PC-9 (cell line): Measurements from ENCODE around the gene ATP10A. TPM values are rescaled to one million over a fixed set of nuclear protein-coding genes. Genes with fewer than 3 reads are reported as not detected.

ENCODE experiments used
- BruUV-seq: library from RNA; stranded (reverse); fragments of 400-500 nt; replicated peaks from 2 replicates; lab custom pipeline; 2021; lab: Mats Ljungman, UMichigan
- CTCF ChIA-PET: fragments of 300-600 bp; sonication (Branson Sonifier 250); formaldehyde crosslinking; loops from one replicate; lab custom pipeline; 2022; ENCODE audit warnings: antibody characterized with exemption; lab: Charles Lee
- POLR2A ChIA-PET: fragments of 300-600 bp; sonication (Branson Sonifier 250); formaldehyde crosslinking; loops from one replicate; lab custom pipeline; 2022; ENCODE audit warnings: antibody characterized with exemption; ENCODE audit not compliant: unreplicated experiment; lab: Charles Lee
- DNase-seq, 2 experiments: peaks; one replicate each; pipeline versions ENCODE4 v3.0.0 to v3.0.0-alpha.2; 2015 to 2022; ENCODE audit warnings: mixed read lengths in 1 of 2
- H2AFZ ChIP-seq: fragments of 200-600 bp; sonication (generic); 2 replicates; pipeline ENCODE4 v1.8.1; 2017; ENCODE audit warnings: antibody characterized with exemption
- H3F3A ChIP-seq: fragments of 200-600 bp; sonication (generic); 2 replicates; pipeline ENCODE4 v1.8.1; 2017; ENCODE audit warnings: antibody characterized with exemption, mild to moderate bottlenecking, low read depth; ENCODE audit not compliant: insufficient read depth
- H3K27ac ChIP-seq: fragments of 200-600 bp; sonication (generic); 2 replicates; pipeline ENCODE4 v1.6.1; 2016; ENCODE audit warnings: mixed run types
- H3K27me3 ChIP-seq: fragments of 200-600 bp; sonication (generic); 2 replicates; pipeline ENCODE4 v1.6.1; 2016; ENCODE audit warnings: low read depth, mixed run types; ENCODE audit not compliant: insufficient read depth
- H3K36me3 ChIP-seq: fragments of 200-600 bp; sonication (generic); 2 replicates; pipeline ENCODE4 v1.6.1; 2016; ENCODE audit warnings: low read depth, mixed run types
- H3K4me1 ChIP-seq: fragments of 200-600 bp; sonication (generic); replicated peaks from 2 replicates; pipeline ENCODE4 v1.6.1; 2016; ENCODE audit warnings: mixed run types; ENCODE audit not compliant: insufficient read depth
- H3K4me2 ChIP-seq: fragments of 200-600 bp; sonication (generic); 2 replicates; pipeline ENCODE4 v1.6.1; 2017; ENCODE audit warnings: mixed run types
- H3K4me3 ChIP-seq: fragments of 200-600 bp; sonication (generic); 2 replicates; pipeline ENCODE4 v1.6.1; 2016; ENCODE audit warnings: mixed run types
- H3K79me2 ChIP-seq: fragments of 200-600 bp; sonication (generic); 2 replicates; pipeline ENCODE4 v1.6.1; 2017; ENCODE audit warnings: low read depth, mixed run types
- H3K9me2 ChIP-seq: fragments of 200-600 bp; sonication (generic); 2 replicates; pipeline ENCODE4 v1.8.1; 2017; ENCODE audit warnings: mild to moderate bottlenecking; ENCODE audit not compliant: insufficient read depth
- H3K9me3 ChIP-seq: fragments of 200-600 bp; sonication (generic); 2 replicates; pipeline ENCODE4 v1.8.1; 2016; ENCODE audit warnings: low read depth; ENCODE audit not compliant: insufficient read depth
- H4K20me1 ChIP-seq: fragments of 200-600 bp; sonication (generic); 2 replicates; pipeline ENCODE4 v1.8.1; 2017; ENCODE audit not compliant: insufficient read depth
- CTCF ChIP-seq: fragments of 200-600 bp; sonication (generic); conservative IDR thresholded peaks from 2 replicates; pipeline ENCODE4 v1.6.1; 2017; ENCODE audit warnings: mixed run types, antibody characterized with exemption, mild to moderate bottlenecking, moderate library complexity
- EZH2 ChIP-seq: fragments of 200-600 bp; sonication (generic); IDR thresholded peaks from 2 replicates; pipeline ENCODE4 v1.8.0; 2017; ENCODE audit warnings: antibody characterized with exemption, low read depth
- intact Hi-C: fragments of 100-400 bp; cut with micrococcal nuclease; formaldehyde crosslinking; loops from one replicate; pipeline ENCODE4 v1.10.0; 2022; ENCODE audit not compliant: unreplicated experiment
- total RNA-seq: library from RNA; stranded (reverse); gene quantifications from 2 replicates; pipeline ENCODE4 v1.2.3, GENCODE V29; 2021

Gene ATP10A
- total RNA-seq, 1 experiment from 2014 or later: not detected

GRCh38 chr15:25870938-25871337 lies 7.8 kb upstream of the ATP10A start:
- Histone ChIP-seq H3K9me3 (no peaks in the 10 kb centered on the region), H3K36me3 (no peaks in the 10 kb centered on the region), H3K27ac (no peak overlapping the region), H3K27me3 (0 out of 2 replicates have a peak, but pooled peaks cover 2% of the 10 kb centered on the region), H3K4me3 (no peak overlapping the region), H3K9me2 (no peaks in the 10 kb centered on the region), H3K79me2 (no peaks in the 10 kb centered on the region), H3F3A (no peaks in the 10 kb centered on the region), H4K20me1 (no peaks in the 10 kb centered on the region), H3K4me2 (no peak overlapping the region), H3K4me1 (no peaks in the 10 kb centered on the region), H2AFZ (no peak overlapping the region)
- no peak for DNase-seq
- BruUV-seq: no TSS peak
- intact Hi-C loops: no loop called here
- ChIA-PET POLR2A (no interaction called here), CTCF (no interaction called here)
- no peak for TF ChIP-seq CTCF
- TF ChIP-seq EZH2: no peak

- no peak overlapping the region for H3K4me3 ChIP-seq
- no peak overlapping the region for H3K27ac ChIP-seq
- H3K27me3 ChIP-seq: 0 out of 2 replicates have a peak, but pooled peaks cover 2% of the 10 kb centered on the region
- H3K4me2 ChIP-seq: no peak overlapping the region
- no peaks in the 10 kb centered on the region for H3K9me3 ChIP-seq
- H3K79me2 ChIP-seq: no peaks in the 10 kb centered on the region
- H3F3A ChIP-seq: no peaks in the 10 kb centered on the region
- CTCF ChIA-PET: no interaction called here
- TF ChIP-seq CTCF (no peak), EZH2 (no peak)
- no peaks in the 10 kb centered on the region for H3K4me1 ChIP-seq
- no peaks in the 10 kb centered on the region for H3K9me2 ChIP-seq
- intact Hi-C loops: no loop called here
- no TSS peak for BruUV-seq
- no peak for DNase-seq
- POLR2A ChIA-PET: no interaction called here
- H2AFZ ChIP-seq: no peak overlapping the region
- no peaks in the 10 kb centered on the region for H4K20me1 ChIP-seq
- no peaks in the 10 kb centered on the region for H3K36me3 ChIP-seq
Observed at GRCh38 chr15:25869701-25870100, 6.6 kb upstream of the ATP10A start.

- CTCF ChIA-PET: no interaction called here
- H3K4me3 ChIP-seq: no peak overlapping the region
- no peaks in the 10 kb centered on the region for H3K9me2 ChIP-seq
- 0 out of 2 replicates have a peak, but pooled peaks cover 2% of the 10 kb centered on the region for H3K27me3 ChIP-seq
- POLR2A ChIA-PET: no interaction called here
- intact Hi-C loops: no loop called here
- H3K4me2 ChIP-seq: no peak overlapping the region
- no peak for TF ChIP-seq EZH2
- TF ChIP-seq CTCF: no peak
- H3K9me3 ChIP-seq: no peaks in the 10 kb centered on the region
- H3K4me1 ChIP-seq: no peaks in the 10 kb centered on the region
- no peak overlapping the region for H3K27ac ChIP-seq
- DNase-seq: no peak
- H3K79me2 ChIP-seq: no peaks in the 10 kb centered on the region
- no TSS peak for BruUV-seq
- no peak overlapping the region for H2AFZ ChIP-seq
- no peaks in the 10 kb centered on the region for H3F3A ChIP-seq
- H3K36me3 ChIP-seq: no peaks in the 10 kb centered on the region
- no peaks in the 10 kb centered on the region for H4K20me1 ChIP-seq
Observed at GRCh38 chr15:25866874-25867273, 3.7 kb upstream of the ATP10A start.
